SK-N-SH treated with all-trans-retinoic acid at 6 μM for 48 hours (cell line): ENCODE results near the gene PROK2.

Experiments used
- ARNTL ChIP-seq: fragments of 450-650 bp; formaldehyde crosslinking; IDR thresholded peaks from 2 replicates; pipeline ENCODE4 v1.5.0; 2020; ENCODE audit warnings: low read depth, mild to moderate bottlenecking, moderate library complexity, borderline replicate concordance
- BACH2 ChIP-seq: fragments of 250-450 bp; sonication (Bioruptor Pico); IDR thresholded peaks from 2 replicates; pipeline ENCODE4 v1.9.0; 2021; ENCODE audit warnings: mild to moderate bottlenecking, borderline replicate concordance
- ESRRG ChIP-seq: fragments of 250-450 bp; sonication (Bioruptor Pico); IDR thresholded peaks from 2 replicates; pipeline ENCODE4 v1.6.1; 2021; ENCODE audit warnings: mild to moderate bottlenecking
- POU6F1 ChIP-seq: fragments of 250-450 bp; sonication (Bioruptor Pico); IDR thresholded peaks from 2 replicates; pipeline ENCODE4 v1.8.0; 2021; ENCODE audit warnings: low read depth, mild to moderate bottlenecking, moderate library complexity, borderline replicate concordance
- TCF4 ChIP-seq: fragments of 250-450 bp; sonication (Bioruptor Pico); IDR thresholded peaks from 2 replicates; pipeline ENCODE4 v1.8.0; 2021; ENCODE audit warnings: mild to moderate bottlenecking, moderate library complexity, borderline replicate concordance
- ZC3H10 ChIP-seq: fragments of 250-450 bp; sonication (Bioruptor Pico); IDR thresholded peaks from 2 replicates; pipeline ENCODE4 v1.5.1; 2021; ENCODE audit warnings: mild to moderate bottlenecking, moderate library complexity
- ZFP30 ChIP-seq: fragments of 450-650 bp; formaldehyde crosslinking; IDR thresholded peaks from 2 replicates; pipeline ENCODE4 v1.5.0; 2022; ENCODE audit warnings: mild to moderate bottlenecking, moderate library complexity
- TF ChIP-seq, protein P1 (sequence below): fragments of 250-450 bp; sonication (Bioruptor Pico); IDR thresholded peaks from 2 replicates; pipeline ENCODE4 v1.5.0; 2020; ENCODE audit warnings: mild to moderate bottlenecking, moderate library complexity
- TF ChIP-seq, protein P2 (sequence below): fragments of 250-450 bp; sonication (Bioruptor Pico); IDR thresholded peaks from 2 replicates; pipeline ENCODE4 v1.5.1; 2020; ENCODE audit warnings: low read depth, mild to moderate bottlenecking, moderate library complexity

GRCh38 chr3:71825551-71826283 lies 40.8 kb upstream of the PROK2 start:
- TF ChIP-seq, protein P1, sequence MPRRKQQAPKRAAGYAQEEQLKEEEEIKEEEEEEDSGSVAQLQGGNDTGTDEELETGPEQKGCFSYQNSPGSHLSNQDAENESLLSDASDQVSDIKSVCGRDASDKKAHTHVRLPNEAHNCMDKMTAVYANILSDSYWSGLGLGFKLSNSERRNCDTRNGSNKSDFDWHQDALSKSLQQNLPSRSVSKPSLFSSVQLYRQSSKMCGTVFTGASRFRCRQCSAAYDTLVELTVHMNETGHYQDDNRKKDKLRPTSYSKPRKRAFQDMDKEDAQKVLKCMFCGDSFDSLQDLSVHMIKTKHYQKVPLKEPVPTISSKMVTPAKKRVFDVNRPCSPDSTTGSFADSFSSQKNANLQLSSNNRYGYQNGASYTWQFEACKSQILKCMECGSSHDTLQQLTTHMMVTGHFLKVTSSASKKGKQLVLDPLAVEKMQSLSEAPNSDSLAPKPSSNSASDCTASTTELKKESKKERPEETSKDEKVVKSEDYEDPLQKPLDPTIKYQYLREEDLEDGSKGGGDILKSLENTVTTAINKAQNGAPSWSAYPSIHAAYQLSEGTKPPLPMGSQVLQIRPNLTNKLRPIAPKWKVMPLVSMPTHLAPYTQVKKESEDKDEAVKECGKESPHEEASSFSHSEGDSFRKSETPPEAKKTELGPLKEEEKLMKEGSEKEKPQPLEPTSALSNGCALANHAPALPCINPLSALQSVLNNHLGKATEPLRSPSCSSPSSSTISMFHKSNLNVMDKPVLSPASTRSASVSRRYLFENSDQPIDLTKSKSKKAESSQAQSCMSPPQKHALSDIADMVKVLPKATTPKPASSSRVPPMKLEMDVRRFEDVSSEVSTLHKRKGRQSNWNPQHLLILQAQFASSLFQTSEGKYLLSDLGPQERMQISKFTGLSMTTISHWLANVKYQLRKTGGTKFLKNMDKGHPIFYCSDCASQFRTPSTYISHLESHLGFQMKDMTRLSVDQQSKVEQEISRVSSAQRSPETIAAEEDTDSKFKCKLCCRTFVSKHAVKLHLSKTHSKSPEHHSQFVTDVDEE (CRISPR knock-in tag): no peak
- TF ChIP-seq ZC3H10 (CRISPR knock-in tag) (no peak), ZFP30 (no peak), BACH2 (CRISPR knock-in tag) (no peak), POU6F1 (CRISPR knock-in tag) (no peak), ESRRG (CRISPR knock-in tag) (no peak), ARNTL (no peak), TCF4 (CRISPR knock-in tag) (no peak)
- TF ChIP-seq, protein P2, sequence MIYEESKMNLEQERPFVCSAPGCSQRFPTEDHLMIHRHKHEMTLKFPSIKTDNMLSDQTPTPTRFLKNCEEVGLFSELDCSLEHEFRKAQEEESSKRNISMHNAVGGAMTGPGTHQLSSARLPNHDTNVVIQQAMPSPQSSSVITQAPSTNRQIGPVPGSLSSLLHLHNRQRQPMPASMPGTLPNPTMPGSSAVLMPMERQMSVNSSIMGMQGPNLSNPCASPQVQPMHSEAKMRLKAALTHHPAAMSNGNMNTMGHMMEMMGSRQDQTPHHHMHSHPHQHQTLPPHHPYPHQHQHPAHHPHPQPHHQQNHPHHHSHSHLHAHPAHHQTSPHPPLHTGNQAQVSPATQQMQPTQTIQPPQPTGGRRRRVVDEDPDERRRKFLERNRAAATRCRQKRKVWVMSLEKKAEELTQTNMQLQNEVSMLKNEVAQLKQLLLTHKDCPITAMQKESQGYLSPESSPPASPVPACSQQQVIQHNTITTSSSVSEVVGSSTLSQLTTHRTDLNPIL (CRISPR knock-in tag): no peak
